Measurements from ENCODE around the gene TREML1. TPM values are rescaled to one million over a fixed set of nuclear protein-coding genes. Genes with fewer than 3 reads are reported as not detected.

TREML1 gene
- total and polyA plus RNA-seq, 2 experiments from 2014 or later: not detected

- TF ChIP-seq ZNF462 (CRISPR knock-in tag; IDR thresholded peaks at IDR 0.05) (no peak), ZNF114 (CRISPR knock-in tag; IDR thresholded peaks at IDR 0.05) (no peak), JUNB (IDR thresholded peaks at IDR 0.05; ENCODE audit: unreplicated experiment) (no peak), CTCF (conservative IDR thresholded peaks at IDR 0.05; ENCODE audit: low read depth in 2 of 2) (no peak), POLR2AphosphoS5 (IDR thresholded peaks at IDR 0.05; ENCODE audit: low read depth) (no peak), ZNF331 (CRISPR knock-in tag; IDR thresholded peaks at IDR 0.05; ENCODE audit: low read depth) (no peak), REST (IDR thresholded peaks at IDR 0.05; ENCODE audit: unreplicated experiment) (no peak), CREB1 (CRISPR knock-in tag; IDR thresholded peaks at IDR 0.05; ENCODE audit: low read depth) (no peak), NANOG (IDR thresholded peaks at IDR 0.05; ENCODE audit: borderline replicate concordance) (no peak), EZH2 (IDR thresholded peaks at IDR 0.05; ENCODE audit: low read depth, unreplicated experiment) (no peak)
Measured at GRCh38 chr6:41122373-41122772, 31.8 kb downstream of the TREML1 start (continued).

All from GM23338 (cell line).